ENCODE measurements around the gene ANK2.

Gene ANK2

DNA sequence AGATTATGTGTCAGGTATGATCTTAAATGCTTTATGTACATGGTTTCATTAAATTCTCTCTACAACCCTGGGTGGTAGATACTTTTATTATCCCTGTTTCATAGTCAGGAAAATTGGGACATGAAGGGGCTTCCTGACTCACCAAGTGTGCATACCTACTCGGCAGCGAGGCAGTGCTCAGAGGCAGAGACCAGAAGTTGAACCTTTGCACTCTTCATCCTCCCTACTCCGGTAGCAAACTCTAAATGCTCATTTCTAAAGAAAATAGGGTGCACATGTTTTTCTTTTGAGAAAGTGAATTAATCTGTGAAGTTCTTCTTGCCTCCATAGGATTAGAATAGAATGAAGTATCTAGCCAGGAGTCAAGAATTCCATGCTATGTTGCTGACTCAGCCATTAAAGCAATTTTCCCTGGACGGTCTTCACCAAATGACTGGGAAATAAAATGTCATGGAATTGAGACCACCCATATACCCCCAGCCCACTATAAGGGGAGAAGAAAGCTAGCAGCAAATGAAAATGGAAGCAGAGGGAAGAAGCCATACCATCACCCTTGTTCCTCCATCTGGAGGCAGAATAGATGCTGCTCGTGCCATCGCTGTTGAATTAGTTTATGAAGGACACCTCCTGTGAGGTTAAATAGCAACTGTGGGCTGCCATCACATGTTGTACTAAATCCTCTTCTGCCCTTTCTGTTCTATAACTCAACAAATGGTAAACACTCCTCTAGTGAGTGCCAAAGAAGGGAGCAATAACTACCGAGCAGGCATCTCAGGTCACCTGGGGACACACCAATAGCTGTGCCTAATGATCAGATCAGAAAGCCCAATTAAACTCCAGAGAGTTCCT, 356.6 kb downstream of the ANK2 start:
- no peak for DNase-seq

DNA sequence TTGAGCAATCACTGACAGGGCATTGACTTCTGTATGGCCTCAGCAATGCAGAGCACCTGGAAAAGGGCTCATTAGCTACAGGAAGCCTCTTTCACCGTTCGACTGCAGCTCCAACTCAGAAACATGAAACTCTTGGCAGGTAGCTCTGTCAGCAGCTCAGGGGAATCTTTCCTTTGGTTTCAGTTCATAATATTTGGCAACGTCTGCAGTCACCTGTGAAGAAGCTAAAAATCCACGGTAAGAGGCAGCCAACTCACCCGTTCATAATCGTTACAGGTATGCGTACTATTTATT, 357.2 kb downstream of the ANK2 start:
- DNase-seq, result no peak

DNA sequence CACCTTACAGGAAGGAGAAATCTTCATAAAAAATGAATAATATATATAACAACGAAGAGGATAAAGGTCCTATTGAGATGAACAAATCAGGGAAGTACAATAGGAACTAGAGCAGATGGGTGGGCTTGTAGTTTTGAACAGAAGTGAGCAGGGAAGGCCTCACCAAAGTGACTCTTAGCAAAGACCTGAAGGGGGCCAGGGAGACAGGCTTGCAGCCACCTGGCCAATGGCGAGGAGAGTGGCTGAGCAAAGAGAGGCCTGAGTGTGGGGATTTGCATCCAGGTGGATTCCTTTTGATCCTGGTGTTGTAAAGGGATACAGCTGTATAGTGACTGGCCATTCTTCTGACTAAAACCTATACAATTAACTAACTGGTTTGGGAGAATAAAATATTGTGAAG, 358.0 kb downstream of the ANK2 start:
- DNase-seq, result no peak

DNA sequence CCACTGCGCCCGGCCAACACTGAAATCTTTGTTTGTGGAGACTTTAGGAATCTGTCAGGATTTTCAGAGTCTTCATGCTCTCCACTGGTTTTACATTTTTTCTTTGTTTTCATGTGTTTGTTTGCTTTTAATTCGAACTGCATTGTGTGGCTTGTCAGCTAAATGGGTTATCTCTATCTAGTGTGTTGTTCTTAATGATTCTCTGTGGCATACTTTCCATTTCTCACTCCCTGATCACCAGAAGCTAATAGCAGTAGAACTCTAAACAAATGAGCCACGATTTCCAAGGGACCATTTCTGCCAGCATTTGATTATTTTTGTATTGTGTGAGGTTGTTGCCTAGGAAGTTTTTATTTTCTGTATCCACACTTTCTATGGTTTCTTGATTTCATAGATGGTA, 359.7 kb downstream of the ANK2 start:
- no peak for DNase-seq

DNA sequence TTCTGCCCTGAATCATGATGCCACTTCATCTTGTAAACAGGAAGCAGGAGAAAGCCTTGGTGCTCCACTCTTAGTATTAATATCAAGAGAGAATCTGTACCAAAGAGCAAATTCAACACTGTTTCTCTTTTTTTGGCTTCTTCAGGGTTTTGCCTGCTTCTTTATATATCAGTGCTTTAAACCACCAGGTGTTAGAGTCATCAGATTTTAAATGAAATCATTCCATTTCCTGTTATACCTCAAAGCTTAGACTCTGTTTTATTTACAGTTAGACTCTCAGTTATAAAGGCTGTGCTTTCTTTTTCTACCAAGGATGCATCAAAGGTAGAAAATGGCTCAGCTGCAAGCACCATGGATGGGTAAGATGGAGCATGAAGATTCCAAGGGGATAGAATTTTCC, 361.2 kb downstream of the ANK2 start:
- DNase-seq, result no peak

DNA sequence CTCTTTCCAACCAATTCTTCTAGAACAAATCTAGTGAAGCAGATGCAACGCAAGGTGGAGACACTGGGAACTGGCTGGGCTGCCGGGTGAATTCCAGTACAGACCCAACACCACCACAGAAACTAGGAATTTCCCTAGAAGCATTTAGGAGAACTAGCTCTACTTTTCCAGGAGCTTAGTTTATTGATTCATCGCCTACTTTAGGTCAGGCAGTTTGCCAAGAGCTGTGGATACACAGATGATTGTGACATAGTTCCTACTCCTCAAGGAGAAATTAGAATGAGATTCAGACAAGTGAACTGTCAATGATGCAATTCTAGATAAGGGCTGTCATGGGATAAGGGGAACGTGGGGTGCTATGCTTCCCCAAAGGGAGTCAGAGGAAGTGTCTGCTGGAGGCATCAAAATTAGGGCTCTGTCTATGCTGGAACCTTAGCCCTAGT, 362.1 kb downstream of the ANK2 start:
- DNase-seq, result no peak

DNA sequence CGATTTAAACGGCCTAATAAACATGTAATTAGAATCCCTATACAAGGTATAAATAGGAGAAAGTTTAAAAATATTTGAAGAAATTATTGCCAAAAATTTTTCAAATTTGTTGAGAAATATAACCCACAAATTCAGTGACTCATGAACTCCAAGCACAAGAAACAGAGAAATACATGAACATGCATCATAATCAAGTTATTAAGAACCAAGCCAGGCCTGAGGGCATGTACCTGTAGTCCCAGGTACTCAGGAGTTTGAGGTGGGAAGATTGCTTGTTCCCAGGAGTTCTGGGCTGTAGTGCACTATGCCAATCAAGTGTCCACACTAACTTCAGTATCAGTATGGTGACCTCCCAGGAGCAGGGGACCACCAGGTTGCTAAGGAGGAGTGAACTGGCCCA, 370.2 kb downstream of the ANK2 start:
- DNase-seq, result no peak

DNA sequence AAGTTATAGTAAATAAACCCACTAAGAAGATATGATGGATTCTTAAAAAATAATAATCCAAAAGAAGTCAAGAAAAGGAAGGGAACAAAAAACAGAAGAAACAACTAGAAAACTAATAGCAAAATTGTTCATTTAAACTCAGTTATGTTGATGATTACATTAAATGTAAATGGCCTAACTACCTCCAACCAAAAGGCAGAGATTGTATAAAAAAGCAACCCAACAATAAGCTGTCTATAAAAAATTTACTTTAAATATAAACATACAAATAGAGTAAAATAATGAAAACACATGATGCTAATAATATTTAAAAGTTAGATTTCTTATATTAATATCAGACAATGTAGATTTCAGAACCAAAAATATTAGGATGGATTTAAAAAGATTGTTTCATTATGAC, 371.5 kb downstream of the ANK2 start:
- no peak for DNase-seq

DNA sequence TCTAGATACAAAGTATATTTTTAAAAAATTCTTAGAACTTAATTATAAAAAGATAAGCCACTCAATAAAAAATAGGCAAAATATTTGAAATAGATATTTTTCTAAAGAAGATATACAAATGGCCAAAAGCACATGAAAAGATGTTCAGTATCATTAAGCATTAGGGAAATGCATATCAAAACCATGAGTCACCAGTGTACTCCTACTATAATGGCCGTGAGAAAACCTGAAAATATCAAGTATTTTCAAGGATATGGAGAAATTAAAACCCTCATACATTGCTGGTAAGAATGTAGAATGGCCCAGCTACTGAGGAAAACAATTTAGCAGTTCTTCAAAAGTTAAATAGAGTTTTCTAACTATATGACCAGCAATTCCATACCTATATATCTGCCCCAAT, 374.2 kb downstream of the ANK2 start:
- no peak for DNase-seq

DNA sequence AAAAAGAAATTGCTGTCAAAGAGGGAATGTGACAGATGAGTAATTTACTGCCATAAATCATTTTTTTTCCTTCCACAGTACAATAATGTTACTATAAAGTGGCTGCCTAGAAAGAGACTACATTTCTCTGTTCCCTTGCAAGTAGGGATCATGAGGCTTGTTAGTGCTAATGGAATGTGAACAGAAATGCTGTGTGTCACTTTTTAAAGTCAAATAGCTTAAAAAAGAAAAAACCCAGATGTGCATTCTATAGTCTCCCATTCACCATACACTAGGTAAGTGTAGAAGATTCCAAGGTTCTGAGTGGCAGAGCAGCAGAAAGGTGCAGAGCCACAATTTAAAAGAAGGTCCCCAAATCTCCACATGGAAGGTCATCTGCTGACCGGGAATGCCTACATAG, 383.7 kb downstream of the ANK2 start:
- DNase-seq, result no peak

Measured in left hindlimb (tissue), 1 donor.